DND-41 (cell line): ENCODE measurements around the gene NR5A2.

Source experiments
- ATAC-seq: fragments of 200-7000 bp; cut with Tn5 transposase; 3 replicates; pipeline ENCODE4 v1.9.1; 2021; ENCODE audit warnings: low read depth; ENCODE audit not compliant: insufficient read depth
- DNase-seq: peaks from one replicate; pipeline ENCODE4 v3.0.0-alpha.2; 2020
- H2AFZ ChIP-seq: 2 replicates; pipeline ENCODE4 v1.6.0; 2012; ENCODE audit warnings: low read depth, low read length
- H3K27ac ChIP-seq: 2 replicates; pipeline ENCODE4 v1.5.1; 2012; ENCODE audit warnings: low read length, inconsistent platforms
- H3K27me3 ChIP-seq: fragments of 200-600 bp; sonication (generic); 2 replicates; pipeline ENCODE4 v1.6.0; 2012; ENCODE audit warnings: low read length, mild to moderate bottlenecking, inconsistent platforms; ENCODE audit not compliant: insufficient read depth, poor library complexity
- H3K36me3 ChIP-seq: 2 replicates; pipeline ENCODE4 v1.5.1; 2012; ENCODE audit warnings: low read length, inconsistent platforms; ENCODE audit not compliant: insufficient read depth
- H3K4me1 ChIP-seq: 2 replicates; pipeline ENCODE4 v1.5.1; 2012; ENCODE audit warnings: mild to moderate bottlenecking, low read length; ENCODE audit not compliant: insufficient read depth
- H3K4me2 ChIP-seq: 2 replicates; pipeline ENCODE4 v1.6.0; 2012; ENCODE audit warnings: mild to moderate bottlenecking, moderate library complexity, low read length, inconsistent platforms; ENCODE audit not compliant: insufficient read depth
- H3K4me3 ChIP-seq, 2 experiments: fragments of 200-600 bp in 1 of 2; shearing (Covaris generic) in 1 of 2; 2 replicates each; pipeline ENCODE4 v1.5.1; 2012 to 2016; ENCODE audit warnings: inconsistent platforms in 2 of 2, low read length in 2 of 2, mild to moderate bottlenecking in 2 of 2, low read depth in 1 of 2, moderate library complexity in 1 of 2
- H3K79me2 ChIP-seq: 2 replicates; pipeline ENCODE4 v1.6.0; 2012; ENCODE audit warnings: low read length, inconsistent platforms; ENCODE audit not compliant: insufficient read depth
- H3K9ac ChIP-seq: 2 replicates; pipeline ENCODE4 v1.6.0; 2012; ENCODE audit warnings: low read depth, mild to moderate bottlenecking, inconsistent platforms, low read length, moderate library complexity
- H3K9me3 ChIP-seq: 2 replicates; pipeline ENCODE4 v1.5.1; 2012; ENCODE audit warnings: low read length, moderate library complexity, mild to moderate bottlenecking, inconsistent platforms; ENCODE audit not compliant: insufficient read depth, severe bottlenecking
- H4K20me1 ChIP-seq: 2 replicates; pipeline ENCODE4 v1.6.0; 2012; ENCODE audit warnings: low read length; ENCODE audit not compliant: insufficient read depth
- EZH2 ChIP-seq: IDR thresholded peaks from 3 replicates; pipeline ENCODE4 v1.6.1; 2012; ENCODE audit warnings: borderline replicate concordance, low read depth, mild to moderate bottlenecking, moderate library complexity, low read length, inconsistent platforms; ENCODE audit not compliant: severe bottlenecking
- TF ChIP-seq, protein P1 (sequence below): IDR thresholded peaks from 2 replicates; pipeline ENCODE4 v1.5.1; 2012; ENCODE audit warnings: borderline replicate concordance, low read length, moderate library complexity, mild to moderate bottlenecking; ENCODE audit not compliant: poor library complexity, severe bottlenecking; ENCODE audit errors: extremely low read depth

NR5A2 gene

DNA sequence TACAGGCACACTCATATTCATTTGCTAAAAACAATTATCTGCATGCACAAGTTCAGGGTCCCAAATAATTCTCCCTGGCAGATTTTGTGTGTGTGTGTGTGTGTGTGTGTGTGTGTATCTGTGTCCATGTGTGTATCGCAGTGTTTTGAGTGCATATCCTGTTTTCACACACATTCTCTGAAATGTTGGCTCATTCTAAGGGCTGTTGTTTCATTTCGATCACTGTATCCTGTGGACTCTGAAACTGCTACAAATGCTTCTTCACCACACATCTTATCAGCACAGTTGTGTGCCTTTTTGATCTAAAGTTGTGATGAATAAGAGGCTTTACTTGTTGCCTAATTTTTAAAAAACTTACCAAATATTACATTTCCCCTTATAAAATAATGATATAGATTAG lies 34.6 kb downstream of the NR5A2 start:
- TF ChIP-seq, protein P1, sequence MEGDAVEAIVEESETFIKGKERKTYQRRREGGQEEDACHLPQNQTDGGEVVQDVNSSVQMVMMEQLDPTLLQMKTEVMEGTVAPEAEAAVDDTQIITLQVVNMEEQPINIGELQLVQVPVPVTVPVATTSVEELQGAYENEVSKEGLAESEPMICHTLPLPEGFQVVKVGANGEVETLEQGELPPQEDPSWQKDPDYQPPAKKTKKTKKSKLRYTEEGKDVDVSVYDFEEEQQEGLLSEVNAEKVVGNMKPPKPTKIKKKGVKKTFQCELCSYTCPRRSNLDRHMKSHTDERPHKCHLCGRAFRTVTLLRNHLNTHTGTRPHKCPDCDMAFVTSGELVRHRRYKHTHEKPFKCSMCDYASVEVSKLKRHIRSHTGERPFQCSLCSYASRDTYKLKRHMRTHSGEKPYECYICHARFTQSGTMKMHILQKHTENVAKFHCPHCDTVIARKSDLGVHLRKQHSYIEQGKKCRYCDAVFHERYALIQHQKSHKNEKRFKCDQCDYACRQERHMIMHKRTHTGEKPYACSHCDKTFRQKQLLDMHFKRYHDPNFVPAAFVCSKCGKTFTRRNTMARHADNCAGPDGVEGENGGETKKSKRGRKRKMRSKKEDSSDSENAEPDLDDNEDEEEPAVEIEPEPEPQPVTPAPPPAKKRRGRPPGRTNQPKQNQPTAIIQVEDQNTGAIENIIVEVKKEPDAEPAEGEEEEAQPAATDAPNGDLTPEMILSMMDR: no peak
- no peak for TF ChIP-seq EZH2
- no peak for DNase-seq

GRCh38 chr1:200072636-200073285 lies 45.3 kb downstream of the NR5A2 start:
- H3K4me2 ChIP-seq: no peak overlapping the region

More for the DNA sequence above, 34.6 kb downstream of the NR5A2 start:
- no peak for ATAC-seq
- Histone ChIP-seq H3K4me3 (no peak overlapping the region), H3K27me3 (peaks cover 10% of the 10 kb centered on the region), H4K20me1 (no peaks in the 10 kb centered on the region), H3K9me3 (no peaks in the 10 kb centered on the region), H3K4me2 (no peak overlapping the region), H3K36me3 (no peaks in the 10 kb centered on the region), H2AFZ (no peak overlapping the region), H3K27ac (no peak overlapping the region), H3K79me2 (no peaks in the 10 kb centered on the region), H3K9ac (no peak overlapping the region), H3K4me1 (no peaks in the 10 kb centered on the region)

DNA sequence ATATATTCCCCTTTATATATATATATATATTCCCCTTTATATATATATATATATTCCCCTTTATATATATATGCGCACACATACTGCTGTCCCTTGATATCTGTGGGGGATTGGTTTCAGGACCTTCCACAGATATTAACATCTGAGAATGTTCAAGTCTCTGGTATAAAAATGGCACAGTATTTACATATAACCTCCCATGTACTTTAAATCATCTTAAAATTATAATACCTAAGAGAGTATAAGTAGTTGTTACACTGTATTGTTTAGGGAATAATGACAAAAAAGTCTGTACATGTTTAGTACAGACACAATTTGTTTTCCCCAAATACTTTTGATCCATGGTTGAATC lies 45.8 kb downstream of the NR5A2 start:
- Histone ChIP-seq H3K27ac (no peak overlapping the region), H3K4me1 (no peaks in the 10 kb centered on the region), H4K20me1 (no peaks in the 10 kb centered on the region), H3K4me2 (no peak overlapping the region), H2AFZ (no peak overlapping the region), H3K79me2 (no peaks in the 10 kb centered on the region), H3K9ac (no peak overlapping the region), H3K4me3 (no peak overlapping the region), H3K36me3 (no peaks in the 10 kb centered on the region), H3K9me3 (no peaks in the 10 kb centered on the region), H3K27me3 (peaks cover 32% of the 10 kb centered on the region)
- TF ChIP-seq EZH2: no peak
- TF ChIP-seq, protein P1: no peak
- DNase-seq (no peak), ATAC-seq (no peak)

More at GRCh38 chr1:200072636-200073285, 45.3 kb downstream of the NR5A2 start:
- Histone ChIP-seq H3K4me3 (no peak overlapping the region), H3K9me3 (no peaks in the 10 kb centered on the region), H3K27ac (no peak overlapping the region), H3K9ac (no peak overlapping the region), H3K36me3 (no peaks in the 10 kb centered on the region), H2AFZ (no peak overlapping the region), H3K79me2 (no peaks in the 10 kb centered on the region), H4K20me1 (no peaks in the 10 kb centered on the region), H3K4me1 (no peaks in the 10 kb centered on the region), H3K27me3 (peaks cover 32% of the 10 kb centered on the region)
- DNase-seq (no peak), ATAC-seq (no peak)
- no peak for TF ChIP-seq EZH2
- TF ChIP-seq, protein P1: no peak
